Measurements from ENCODE around the gene PRTFDC1. TPM values are rescaled to one million over a fixed set of nuclear protein-coding genes. Genes with fewer than 3 reads are reported as not detected.

The PRTFDC1 gene
- total and polyA plus RNA-seq, 2 of the 13 experiments (the other 11 are each of a cell fraction or from before 2014, with no cell fraction given) = not detected

GRCh38 chr10:24962995-24963394 lies 10.6 kb upstream of the PRTFDC1 start (continued):
- 0 out of 2 replicates have a peak, but pooled peaks have one; percentile 25 for TF ChIP-seq MAFF (IDR thresholded peaks at IDR 0.05; ENCODE audit: low read depth, low read length)
- no peak for TF ChIP-seq ZNF225 (CRISPR knock-in tag; IDR thresholded peaks at IDR 0.05)
- TF ChIP-seq NR2F6 (IDR thresholded peaks at IDR 0.05) = 0 out of 2 replicates have a peak, but pooled peaks have one; percentile 25
- TF ChIP-seq NR2F6 (CRISPR knock-in tag; IDR thresholded peaks at IDR 0.05) = no peak; the same call in 1 of the 2 replicates
- TF ChIP-seq SIN3A (IDR thresholded peaks at IDR 0.05; ENCODE audit: borderline replicate concordance, low read depth, low read length) = no peak
- TF ChIP-seq TRIM24 (CRISPR knock-in tag; IDR thresholded peaks at IDR 0.05) = no peak
- no peak for TF ChIP-seq ZMAT3 (CRISPR knock-in tag; conservative IDR thresholded peaks at IDR 0.05)
- TF ChIP-seq MAFK (conservative IDR thresholded peaks at IDR 0.05 in 1 of 2, IDR thresholded peaks at IDR 0.05 in 1 of 2; ENCODE audit: low read length in 2 of 2) = peak in 1 of 2 experiments; percentile 11; a peak in 1 of 4 replicates
- TF ChIP-seq ARID3A (IDR thresholded peaks at IDR 0.05; ENCODE audit: low read depth, low read length) = peak; percentile 61; the same call in 1 of the 2 replicates
- no peak for TF ChIP-seq SOX6 (IDR thresholded peaks at IDR 0.05)
- TF ChIP-seq SOX6 (CRISPR knock-in tag; IDR thresholded peaks at IDR 0.05) = peak; percentile 46; the same call in 1 of the 2 replicates
- peak; percentile 52; the same call in 1 of the 2 replicates for TF ChIP-seq HNF4G (IDR thresholded peaks at IDR 0.05; ENCODE audit: borderline replicate concordance, low read depth, low read length)
- no peak for TF ChIP-seq HNF4G (CRISPR knock-in tag; IDR thresholded peaks at IDR 0.05; ENCODE audit: borderline replicate concordance, low read depth)
- TF ChIP-seq NFIC (IDR thresholded peaks at IDR 0.05; ENCODE audit: low read length) = peak; percentile 26; the same call in 1 of the 2 replicates
- no peak for TF ChIP-seq EZH2 (conservative IDR thresholded peaks at IDR 0.05; ENCODE audit: low read depth, low read length)
- TF ChIP-seq ZNF563 (CRISPR knock-in tag; IDR thresholded peaks at IDR 0.05) = no peak
- peak; percentile 43; the same call in 1 of the 2 replicates for TF ChIP-seq TFAP4 (IDR thresholded peaks at IDR 0.05; ENCODE audit: borderline replicate concordance, low read depth)
- no peak for TF ChIP-seq ZNF784 (CRISPR knock-in tag; IDR thresholded peaks at IDR 0.05; ENCODE audit: borderline replicate concordance)
- no peak for TF ChIP-seq CAMTA2 (CRISPR knock-in tag; IDR thresholded peaks at IDR 0.05; ENCODE audit: borderline replicate concordance)
- TF ChIP-seq RXRB (CRISPR knock-in tag; IDR thresholded peaks at IDR 0.05; ENCODE audit: borderline replicate concordance) = peak; percentile 93
- TF ChIP-seq ZNF556 (CRISPR knock-in tag; IDR thresholded peaks at IDR 0.05; ENCODE audit: borderline replicate concordance) = no peak
- TF ChIP-seq CEBPG (CRISPR knock-in tag; IDR thresholded peaks at IDR 0.05) = peak; percentile 51
- no peak for TF ChIP-seq SRSF4 (IDR thresholded peaks at IDR 0.05; ENCODE audit: low read depth, low read length, poor library complexity, severe bottlenecking)
- TF ChIP-seq ZNF614 (CRISPR knock-in tag; IDR thresholded peaks at IDR 0.05; ENCODE audit: borderline replicate concordance) = 0 out of 2 replicates have a peak, but pooled peaks have one; percentile 37
- peak; percentile 63 for TF ChIP-seq ZEB1 (IDR thresholded peaks at IDR 0.05; ENCODE audit: insufficient replicate concordance, low read depth)
- no peak for TF ChIP-seq FOXP1 (IDR thresholded peaks at IDR 0.05)
- TF ChIP-seq FOXP1 (CRISPR knock-in tag; IDR thresholded peaks at IDR 0.05) = peak; percentile 31; the same call in 1 of the 2 replicates
- no peak for TF ChIP-seq SP4 (CRISPR knock-in tag; IDR thresholded peaks at IDR 0.05)
- peak; percentile 59 for TF ChIP-seq RARA (CRISPR knock-in tag; IDR thresholded peaks at IDR 0.05)
